Mesenchymal stem cell (in vitro differentiated cells and primary cell): ENCODE results near the gene BRK1.
"Not testable (repeated sequence)": the region's sequence is repeated elsewhere in the genome, so short reads cannot be mapped to it uniquely, and the experiment has no call there.

Experiments used
- DNase-seq: peaks from one replicate; pipeline ENCODE4 v3.0.0-alpha.2; 2013
- H2AFZ ChIP-seq: one replicate; pipeline ENCODE4 v1.6.1; 2013; ENCODE audit warnings: low read depth, mild to moderate bottlenecking, control low read depth, inconsistent platforms, low read length, moderate library complexity
- H2AK5ac ChIP-seq: 2 replicates; pipeline ENCODE4 v1.6.1; 2013; ENCODE audit warnings: low read length, moderate library complexity, mild to moderate bottlenecking, inconsistent platforms; ENCODE audit not compliant: severe bottlenecking
- H2BK120ac ChIP-seq: one replicate; pipeline ENCODE4 v1.6.1; 2013; ENCODE audit warnings: low read depth, mild to moderate bottlenecking, inconsistent platforms, low read length, moderate library complexity
- H2BK12ac ChIP-seq, 2 experiments: one replicate each; pipeline ENCODE4 v1.6.1; 2013; ENCODE audit warnings: inconsistent platforms in 2 of 2, low read length in 2 of 2, mild to moderate bottlenecking in 2 of 2, moderate library complexity in 2 of 2, control low read depth in 1 of 2
- H2BK15ac ChIP-seq: one replicate; pipeline ENCODE4 v1.6.1; 2013; ENCODE audit warnings: mild to moderate bottlenecking, low read depth, inconsistent platforms; ENCODE audit not compliant: poor library complexity, severe bottlenecking
- H2BK5ac ChIP-seq: 2 replicates; pipeline ENCODE4 v1.6.1; 2013; ENCODE audit warnings: low read depth, mild to moderate bottlenecking, low read length, control low read depth, inconsistent platforms; ENCODE audit not compliant: poor library complexity, severe bottlenecking
- H3K14ac ChIP-seq, 2 experiments: one replicate each; pipeline ENCODE4 v1.6.1; 2013; ENCODE audit warnings: inconsistent platforms in 2 of 2, low read length in 2 of 2, control low read depth in 1 of 2, mild to moderate bottlenecking in 1 of 2, moderate library complexity in 1 of 2
- H3K18ac ChIP-seq, 2 experiments: one replicate each; pipeline ENCODE4 v1.6.1; 2013; ENCODE audit warnings: inconsistent platforms in 2 of 2, low read length in 2 of 2, control low read depth in 1 of 2, low read depth in 1 of 2, mild to moderate bottlenecking in 1 of 2
- H3K23ac ChIP-seq, 2 experiments: one replicate each; pipeline ENCODE4 v1.6.1; 2013; ENCODE audit warnings: inconsistent platforms in 2 of 2, low read length in 2 of 2, mild to moderate bottlenecking in 2 of 2, moderate library complexity in 2 of 2, control low read depth in 1 of 2
- H3K27ac ChIP-seq: 2 replicates; pipeline ENCODE4 v1.5.1; 2013; ENCODE audit warnings: mild to moderate bottlenecking, moderate library complexity, low read length, control low read depth, inconsistent platforms; ENCODE audit not compliant: poor library complexity, severe bottlenecking
- H3K27me3 ChIP-seq, 2 experiments: 2 replicates each; pipeline versions ENCODE4 v1.6.1 to v1.7.0; 2013; ENCODE audit warnings: low read length in 2 of 2, mild to moderate bottlenecking in 2 of 2, moderate library complexity in 2 of 2, control low read depth in 1 of 2, inconsistent platforms in 1 of 2; ENCODE audit not compliant: control insufficient read depth in 1 of 2, insufficient read depth in 1 of 2
- H3K36me3 ChIP-seq, 2 experiments: 2 replicates each; pipeline versions ENCODE4 v1.6.1 to v1.7.0; 2013; ENCODE audit warnings: low read length in 2 of 2, control low read depth in 1 of 2, inconsistent platforms in 1 of 2, low read depth in 1 of 2, mild to moderate bottlenecking in 1 of 2; ENCODE audit not compliant: insufficient read depth in 2 of 2, control insufficient read depth in 1 of 2
- H3K4ac ChIP-seq, 2 experiments: one replicate each; pipeline ENCODE4 v1.6.1; 2013; ENCODE audit warnings: inconsistent platforms in 2 of 2, low read length in 2 of 2, mild to moderate bottlenecking in 2 of 2, moderate library complexity in 2 of 2, control low read depth in 1 of 2, low read depth in 1 of 2
- H3K4me1 ChIP-seq: 2 replicates; pipeline ENCODE4 v1.6.1; 2013; ENCODE audit warnings: low read depth, low read length, control low read depth; ENCODE audit not compliant: control insufficient read depth, insufficient read depth
- H3K4me2 ChIP-seq: 2 replicates; pipeline ENCODE4 v1.6.1; 2013; ENCODE audit warnings: low read length, mild to moderate bottlenecking, inconsistent platforms; ENCODE audit not compliant: poor library complexity, severe bottlenecking
- H3K4me3 ChIP-seq, 2 experiments: 2 replicates each; pipeline versions ENCODE4 v1.5.1 to v1.7.0; 2013; ENCODE audit warnings: low read length in 2 of 2, mild to moderate bottlenecking in 2 of 2, control low read depth in 1 of 2, low read depth in 1 of 2; ENCODE audit not compliant: insufficient read depth in 1 of 2
- H3K79me1 ChIP-seq: replicated peaks from 2 replicates; pipeline ENCODE4 v1.6.1; 2013; ENCODE audit warnings: mild to moderate bottlenecking, control low read depth, low read length, inconsistent platforms; ENCODE audit not compliant: poor library complexity, severe bottlenecking
- H3K9ac ChIP-seq: 2 replicates; pipeline ENCODE4 v1.7.0; 2013; ENCODE audit warnings: mild to moderate bottlenecking, low read length, moderate library complexity
- H3K9me3 ChIP-seq: 2 replicates; pipeline ENCODE4 v1.7.0; 2013; ENCODE audit warnings: mild to moderate bottlenecking, low read length; ENCODE audit not compliant: control insufficient read depth
- H4K8ac ChIP-seq: one replicate; pipeline ENCODE4 v1.6.1; 2013; ENCODE audit warnings: inconsistent platforms, mild to moderate bottlenecking, low read length, moderate library complexity
- H4K91ac ChIP-seq: one replicate; pipeline ENCODE4 v1.6.1; 2013; ENCODE audit warnings: mild to moderate bottlenecking, low read length, inconsistent platforms
- WGBS: methylation state at CpG from one replicate; pipeline ENCODE4 v1.1.7; 2013; ENCODE audit warnings: mixed read lengths; 5-methylcytosine and 5-hydroxymethylcytosine counted together

Gene BRK1

GRCh38 chr3:10091387-10091786, 24.1 kb upstream of the BRK1 start:
- H3K4me3 ChIP-seq, DNase-seq, H3K23ac ChIP-seq, H4K91ac ChIP-seq, H2BK12ac ChIP-seq, H2AK5ac ChIP-seq, H3K14ac ChIP-seq, H3K9ac ChIP-seq, H3K4me2 ChIP-seq, H2BK120ac ChIP-seq, H3K27ac ChIP-seq, H3K36me3 ChIP-seq, H3K79me1 ChIP-seq, H3K18ac ChIP-seq, H3K9me3 ChIP-seq, H3K4ac ChIP-seq, H3K27me3 ChIP-seq, H3K4me1 ChIP-seq, H2BK15ac ChIP-seq, H2AFZ ChIP-seq, H2BK5ac ChIP-seq, H4K8ac ChIP-seq: not testable (repeated sequence)
- WGBS, result no CpG with 5 or more reads among the region's 2 CpGs

- Histone ChIP-seq H2BK12ac (no peak overlapping the region), H3K27ac (no peak overlapping the region), H2AFZ (no peak overlapping the region), H3K9ac (no peak overlapping the region), H3K14ac (no peak overlapping the region), H3K36me3 (peaks cover 0 to 10% of the 10 kb centered on the region in 2 experiments), H3K18ac (no peak overlapping the region), H3K4me3 (no peak overlapping the region), H2BK15ac (no peak overlapping the region), H3K23ac (no peak overlapping the region), H4K8ac (no peak overlapping the region), H3K4ac (no peak overlapping the region), H2BK5ac (no peak overlapping the region), H3K27me3 (no peaks in the 10 kb centered on the region), H3K9me3 (no peaks in the 10 kb centered on the region), H3K4me2 (no peak overlapping the region), H4K91ac (no peak overlapping the region), H2BK120ac (no peak overlapping the region), H3K79me1 (no peaks in the 10 kb centered on the region), H2AK5ac (no peak overlapping the region), H3K4me1 (no peaks in the 10 kb centered on the region)
- no CpG with 5 or more reads among the region's 3 CpGs for WGBS
- no peak for DNase-seq
These were observed 21.8 kb upstream of the BRK1 start for GRCh38 chr3:10093678-10094077.

GRCh38 chr3:10099041-10099440, 16.4 kb upstream of the BRK1 start:
- Histone ChIP-seq H3K23ac (no peak overlapping the region), H3K36me3 (peaks cover 0 to 2% of the 10 kb centered on the region in 2 experiments), H2AK5ac (no peak overlapping the region), H3K4me3 (no peak overlapping the region), H3K4me2 (no peak overlapping the region), H3K9ac (no peak overlapping the region), H4K8ac (no peak overlapping the region), H2BK5ac (no peak overlapping the region), H3K4ac (no peak overlapping the region), H3K27me3 (no peaks in the 10 kb centered on the region), H3K79me1 (no peaks in the 10 kb centered on the region), H2AFZ (no peak overlapping the region), H4K91ac (no peak overlapping the region), H3K14ac (no peak overlapping the region), H3K4me1 (peaks cover 2% of the 10 kb centered on the region), H3K27ac (no peak overlapping the region), H2BK120ac (no peak overlapping the region), H2BK15ac (no peak overlapping the region), H3K18ac (no peak overlapping the region), H2BK12ac (no peak overlapping the region), H3K9me3 (no peaks in the 10 kb centered on the region)
- DNase-seq, result no peak
- WGBS, result 100% methylated on average over 4 of the region's 5 CpGs

- no peaks in the 10 kb centered on the region for H3K79me1 ChIP-seq
- 88% methylated on average over 1 of the region's 2 CpGs for WGBS
These were observed 8.6 kb upstream of the BRK1 start for GRCh38 chr3:10106919-10107318.

More at GRCh38 chr3:10106919-10107318, 8.6 kb upstream of the BRK1 start:
- no peak overlapping the region for H3K14ac ChIP-seq
- H3K4me2 ChIP-seq, result no peak overlapping the region
- no peak overlapping the region for H2BK120ac ChIP-seq
- no peak overlapping the region for H2BK5ac ChIP-seq
- H4K91ac ChIP-seq, result no peak overlapping the region
- no peak for DNase-seq
- H3K4ac ChIP-seq, result no peak overlapping the region
- H3K4me3 ChIP-seq, result no peak overlapping the region
- no peak overlapping the region for H3K9ac ChIP-seq
- H2BK12ac ChIP-seq, result no peak overlapping the region
- no peaks in the 10 kb centered on the region for H3K4me1 ChIP-seq
- H3K18ac ChIP-seq, result no peak overlapping the region
- no peak overlapping the region for H2AK5ac ChIP-seq
- H2AFZ ChIP-seq, result no peak overlapping the region
- H3K27me3 ChIP-seq, result no peaks in the 10 kb centered on the region
- H3K9me3 ChIP-seq, result no peaks in the 10 kb centered on the region
- H4K8ac ChIP-seq, result no peak overlapping the region
- no peaks in the 10 kb centered on the region for H3K36me3 ChIP-seq
- H3K27ac ChIP-seq, result no peak overlapping the region
- no peak overlapping the region for H2BK15ac ChIP-seq
- H3K23ac ChIP-seq, result no peak overlapping the region
